Measurements from ENCODE around the gene MESP2. TPM values are rescaled to one million over a fixed set of nuclear protein-coding genes. Genes with fewer than 3 reads are reported as not detected.

MESP2 gene
- total RNA-seq, 2 experiments from 2014 or later, result not detected

DNA sequence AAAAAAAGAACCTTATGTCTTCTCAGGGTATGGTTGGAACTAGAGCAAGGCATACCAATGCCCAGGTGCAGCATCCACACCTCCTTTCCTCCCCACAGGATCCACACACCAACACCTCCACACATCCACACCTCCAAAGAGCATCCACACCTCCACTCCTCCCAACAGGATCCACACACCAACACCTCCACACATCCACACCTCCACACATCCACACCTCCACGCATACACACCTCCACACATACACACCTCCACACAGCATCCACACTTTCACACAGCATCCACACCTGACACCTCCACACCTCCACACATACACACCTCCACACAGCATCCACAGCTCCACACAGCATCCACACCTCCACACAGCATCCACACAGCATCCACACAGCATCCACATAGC lies 30.4 kb upstream of the MESP2 start:
- Histone ChIP-seq H2AFZ (ENCODE audit: low read length) (no peak overlapping the region), H3K9me3 (ENCODE audit: low read length) (no peaks in the 10 kb centered on the region), H3K27ac (ENCODE audit: low read depth, low read length, poor library complexity, severe bottlenecking) (no peak overlapping the region), H3K36me3 (ENCODE audit: insufficient read depth, low read length) (no peaks in the 10 kb centered on the region), H3K79me2 (ENCODE audit: insufficient read depth, low read depth, low read length) (no peaks in the 10 kb centered on the region), H4K20me1 (ENCODE audit: insufficient read depth, low read length) (no peaks in the 10 kb centered on the region), H3K4me2 (ENCODE audit: low read length) (no peak overlapping the region), H3K9me2 (ENCODE audit: insufficient read depth, low read length) (no peaks in the 10 kb centered on the region), H3K4me3 (ENCODE audit: low read depth, low read length, poor library complexity, severe bottlenecking) (no peak overlapping the region), H3K4me1 (ENCODE audit: insufficient read depth, low read length, poor library complexity, severe bottlenecking) (no peaks in the 10 kb centered on the region)
- TF ChIP-seq EZH2phosphoT487 (IDR thresholded peaks at IDR 0.05; ENCODE audit: borderline replicate concordance, low read depth, low read length), result no peak
- BruUV-seq (replicated peaks), result no TSS peak
- intact Hi-C loops (cut with micrococcal nuclease; ENCODE audit: unreplicated experiment), result no loop called here
- POLR2A ChIA-PET, result no interaction called here
- CTCF ChIA-PET (ENCODE audit: unreplicated experiment), result no interaction called here
- DNase-seq (ENCODE audit: low spot score), result no peak

DNA sequence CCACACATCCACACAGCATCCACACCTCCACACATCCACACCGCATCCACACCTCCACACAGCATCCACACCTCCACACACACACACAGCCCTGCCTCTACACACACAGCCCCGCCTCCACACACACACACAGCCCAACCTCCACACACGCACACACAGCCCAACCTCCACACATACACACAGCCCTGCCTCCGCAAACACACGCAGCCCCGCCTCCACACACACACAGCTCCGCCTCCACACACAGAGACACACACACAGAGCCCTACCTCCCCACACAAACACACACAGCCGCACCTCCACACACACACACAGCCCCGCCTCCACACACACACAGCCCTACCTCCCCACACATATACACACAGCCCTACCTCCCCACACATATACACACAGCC lies 29.7 kb upstream of the MESP2 start:
- Histone ChIP-seq H3K4me3 (ENCODE audit: low read depth, low read length, poor library complexity, severe bottlenecking) (no peak overlapping the region), H3K4me1 (ENCODE audit: insufficient read depth, low read length, poor library complexity, severe bottlenecking) (peaks cover 5% of the 10 kb centered on the region), H3K9me2 (ENCODE audit: insufficient read depth, low read length) (no peaks in the 10 kb centered on the region), H3K79me2 (ENCODE audit: insufficient read depth, low read depth, low read length) (no peaks in the 10 kb centered on the region), H4K20me1 (ENCODE audit: insufficient read depth, low read length) (no peaks in the 10 kb centered on the region), H3K4me2 (ENCODE audit: low read length) (no peak overlapping the region), H3K36me3 (ENCODE audit: insufficient read depth, low read length) (no peaks in the 10 kb centered on the region), H2AFZ (ENCODE audit: low read length) (no peak overlapping the region), H3K27ac (ENCODE audit: low read depth, low read length, poor library complexity, severe bottlenecking) (no peak overlapping the region), H3K9me3 (ENCODE audit: low read length) (no peaks in the 10 kb centered on the region)
- intact Hi-C loops (cut with micrococcal nuclease; ENCODE audit: unreplicated experiment), result no loop called here
- ChIA-PET POLR2A (no interaction called here), CTCF (ENCODE audit: unreplicated experiment) (no interaction called here)
- DNase-seq (ENCODE audit: low spot score), result no peak
- no peak for TF ChIP-seq EZH2phosphoT487 (IDR thresholded peaks at IDR 0.05; ENCODE audit: borderline replicate concordance, low read depth, low read length)
- TF ChIP-seq, protein P1, sequence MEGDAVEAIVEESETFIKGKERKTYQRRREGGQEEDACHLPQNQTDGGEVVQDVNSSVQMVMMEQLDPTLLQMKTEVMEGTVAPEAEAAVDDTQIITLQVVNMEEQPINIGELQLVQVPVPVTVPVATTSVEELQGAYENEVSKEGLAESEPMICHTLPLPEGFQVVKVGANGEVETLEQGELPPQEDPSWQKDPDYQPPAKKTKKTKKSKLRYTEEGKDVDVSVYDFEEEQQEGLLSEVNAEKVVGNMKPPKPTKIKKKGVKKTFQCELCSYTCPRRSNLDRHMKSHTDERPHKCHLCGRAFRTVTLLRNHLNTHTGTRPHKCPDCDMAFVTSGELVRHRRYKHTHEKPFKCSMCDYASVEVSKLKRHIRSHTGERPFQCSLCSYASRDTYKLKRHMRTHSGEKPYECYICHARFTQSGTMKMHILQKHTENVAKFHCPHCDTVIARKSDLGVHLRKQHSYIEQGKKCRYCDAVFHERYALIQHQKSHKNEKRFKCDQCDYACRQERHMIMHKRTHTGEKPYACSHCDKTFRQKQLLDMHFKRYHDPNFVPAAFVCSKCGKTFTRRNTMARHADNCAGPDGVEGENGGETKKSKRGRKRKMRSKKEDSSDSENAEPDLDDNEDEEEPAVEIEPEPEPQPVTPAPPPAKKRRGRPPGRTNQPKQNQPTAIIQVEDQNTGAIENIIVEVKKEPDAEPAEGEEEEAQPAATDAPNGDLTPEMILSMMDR (conservative IDR thresholded peaks at IDR 0.05; ENCODE audit: low read length), result no peak
- no TSS peak for BruUV-seq (replicated peaks)

DNA sequence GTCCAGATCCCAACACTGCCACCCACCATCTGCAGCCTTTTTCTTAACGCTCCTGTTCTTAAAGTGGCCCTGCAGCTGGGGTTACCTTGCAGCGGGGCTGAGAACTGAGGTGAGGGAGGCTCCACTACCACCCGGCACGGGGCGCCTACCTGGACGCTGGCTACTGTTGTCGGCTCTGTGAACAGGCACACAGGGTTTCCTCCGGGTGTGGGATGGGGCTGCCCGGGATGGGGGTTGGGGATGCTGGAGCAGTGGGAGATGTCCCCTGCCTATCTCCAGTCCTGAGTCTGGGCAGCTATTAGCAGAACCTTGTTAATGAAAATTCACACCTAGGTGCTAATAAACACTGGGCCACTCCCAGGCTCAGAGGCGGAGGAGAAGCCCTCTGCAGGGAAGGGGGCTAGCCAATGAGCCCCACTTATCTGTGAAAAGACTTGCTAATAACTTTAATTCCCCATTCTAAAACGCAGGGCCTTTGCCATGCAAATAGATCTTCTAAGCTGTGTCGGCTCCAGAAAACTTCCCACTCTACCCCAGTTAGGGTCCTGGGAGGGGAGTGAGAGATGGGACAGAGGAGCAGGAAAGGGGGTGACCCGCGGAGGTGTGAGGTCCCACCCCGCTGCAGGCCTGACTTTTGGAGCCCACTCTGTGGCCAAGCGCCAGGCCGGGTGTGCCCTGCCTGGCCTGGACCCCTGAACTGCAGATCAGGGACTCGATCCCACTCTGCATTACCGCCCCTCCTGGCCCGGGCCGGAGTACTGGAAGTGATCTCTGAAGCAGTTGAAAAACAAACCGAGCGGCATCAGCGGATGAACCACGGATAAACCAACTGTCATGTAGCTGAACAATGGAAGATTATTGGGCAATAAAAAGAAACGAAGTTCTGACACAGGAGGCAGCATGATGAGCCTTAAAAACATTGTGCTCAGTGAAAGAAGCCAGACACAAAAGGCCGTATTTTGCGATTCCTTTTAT lies 28.1 kb upstream of the MESP2 start:
- H4K20me1 ChIP-seq (ENCODE audit: insufficient read depth, low read length), result no peaks in the 10 kb centered on the region
- H3K9me2 ChIP-seq (ENCODE audit: insufficient read depth, low read length), result no peaks in the 10 kb centered on the region
- H3K79me2 ChIP-seq (ENCODE audit: insufficient read depth, low read depth, low read length), result no peaks in the 10 kb centered on the region
- no peak overlapping the region for H3K4me3 ChIP-seq (ENCODE audit: low read depth, low read length, poor library complexity, severe bottlenecking)
- intact Hi-C loops (cut with micrococcal nuclease; ENCODE audit: unreplicated experiment), result no loop called here
- H3K36me3 ChIP-seq (ENCODE audit: insufficient read depth, low read length), result no peaks in the 10 kb centered on the region
- H3K4me2 ChIP-seq (ENCODE audit: low read length), result no peak overlapping the region
- DNase-seq (ENCODE audit: low spot score), result no peak
- H3K9me3 ChIP-seq (ENCODE audit: low read length), result no peaks in the 10 kb centered on the region
- H3K4me1 ChIP-seq (ENCODE audit: insufficient read depth, low read length, poor library complexity, severe bottlenecking), result peaks cover 7% of the 10 kb centered on the region
- ChIA-PET CTCF (ENCODE audit: unreplicated experiment) (interaction anchor here (0.6 kb wide), 2 partner anchors 12 to 23 kb away, joined by 3 to 7 read pairs; no protein-coding TSS in a partner anchor), POLR2A (interaction anchor here (0.6 kb wide), 1 partner anchor 301 kb away, joined by 3 read pairs; no protein-coding TSS in a partner anchor)
- TF ChIP-seq, protein P1 (conservative IDR thresholded peaks at IDR 0.05; ENCODE audit: low read length), result no peak
- TF ChIP-seq EZH2phosphoT487 (IDR thresholded peaks at IDR 0.05; ENCODE audit: borderline replicate concordance, low read depth, low read length), result no peak
- no peak overlapping the region for H2AFZ ChIP-seq (ENCODE audit: low read length)
- no peak overlapping the region for H3K27ac ChIP-seq (ENCODE audit: low read depth, low read length, poor library complexity, severe bottlenecking)
- BruUV-seq (replicated peaks), result no TSS peak

Measured in OCI-LY7 (cell line).